HEK293 (cell line): Measurements from ENCODE around the gene PELI3.
A peak's percentile ranks its signal among the peaks of the same experiment; 100 is the strongest.

Experiments used
- PRDM10 ChIP-seq: fragments of 450-650 bp; formaldehyde crosslinking; IDR thresholded peaks from 2 replicates; pipeline ENCODE4 v1.5.1; 2016; ENCODE audit warnings: missing biosample characterization, missing genetic modification characterization
- REPIN1 ChIP-seq: fragments of 450-650 bp; formaldehyde crosslinking; IDR thresholded peaks from 2 replicates; pipeline ENCODE4 v1.5.1; 2017; ENCODE audit warnings: missing biosample characterization, missing genetic modification characterization, low read depth
- REST ChIP-seq: fragments of 450-650 bp; formaldehyde crosslinking; IDR thresholded peaks from 2 replicates; pipeline ENCODE4 v1.5.1; 2016; ENCODE audit warnings: missing biosample characterization, missing genetic modification characterization
- SP7 ChIP-seq: fragments of 450-650 bp; formaldehyde crosslinking; IDR thresholded peaks from 2 replicates; pipeline ENCODE4 v1.5.1; 2016; ENCODE audit warnings: missing biosample characterization, missing genetic modification characterization
- YY2 ChIP-seq: fragments of 450-650 bp; formaldehyde crosslinking; IDR thresholded peaks from 2 replicates; pipeline ENCODE4 v1.5.1; 2016; ENCODE audit warnings: missing biosample characterization, missing genetic modification characterization
- ZEB2 ChIP-seq: fragments of 450-650 bp; formaldehyde crosslinking; IDR thresholded peaks from 2 replicates; pipeline ENCODE4 v1.5.1; 2016; ENCODE audit warnings: missing biosample characterization, missing genetic modification characterization
- ZFP3 ChIP-seq: fragments of 450-650 bp; formaldehyde crosslinking; IDR thresholded peaks from 2 replicates; pipeline ENCODE4 v1.5.1; 2016; ENCODE audit warnings: low read depth, missing biosample characterization, missing genetic modification characterization
- ZFP37 ChIP-seq: fragments of 450-650 bp; formaldehyde crosslinking; IDR thresholded peaks from 2 replicates; pipeline ENCODE4 v1.5.1; 2016; ENCODE audit warnings: missing biosample characterization, missing genetic modification characterization
- ZNF157 ChIP-seq: fragments of 450-650 bp; formaldehyde crosslinking; IDR thresholded peaks from 2 replicates; pipeline ENCODE4 v1.5.1; 2016; ENCODE audit warnings: missing biosample characterization, missing genetic modification characterization
- ZNF2 ChIP-seq: fragments of 450-650 bp; formaldehyde crosslinking; IDR thresholded peaks from 2 replicates; pipeline ENCODE4 v1.5.1; 2016; ENCODE audit warnings: missing biosample characterization, missing genetic modification characterization
- ZNF202 ChIP-seq: fragments of 450-650 bp; formaldehyde crosslinking; IDR thresholded peaks from 2 replicates; pipeline ENCODE4 v1.5.1; 2016; ENCODE audit warnings: missing biosample characterization, missing genetic modification characterization, borderline replicate concordance
- ZNF221 ChIP-seq: fragments of 450-650 bp; formaldehyde crosslinking; IDR thresholded peaks from 2 replicates; pipeline ENCODE4 v1.5.1; 2017; ENCODE audit warnings: missing biosample characterization, missing genetic modification characterization, borderline replicate concordance
- ZNF23 ChIP-seq: fragments of 450-650 bp; formaldehyde crosslinking; IDR thresholded peaks from 2 replicates; pipeline ENCODE4 v1.5.1; 2016; ENCODE audit warnings: missing biosample characterization, missing genetic modification characterization, borderline replicate concordance
- ZNF302 ChIP-seq: fragments of 450-650 bp; formaldehyde crosslinking; IDR thresholded peaks from 2 replicates; pipeline ENCODE4 v1.5.1; 2016; ENCODE audit warnings: missing biosample characterization, missing genetic modification characterization, low read depth
- ZNF341 ChIP-seq: fragments of 450-650 bp; formaldehyde crosslinking; IDR thresholded peaks from 2 replicates; pipeline ENCODE4; 2016; ENCODE audit warnings: low read depth, missing biosample characterization, missing genetic modification characterization
- ZNF354C ChIP-seq: fragments of 450-650 bp; formaldehyde crosslinking; IDR thresholded peaks from 2 replicates; pipeline ENCODE4 v1.5.1; 2016; ENCODE audit warnings: missing biosample characterization, missing genetic modification characterization, low read depth, borderline replicate concordance
- ZNF37A ChIP-seq: fragments of 450-650 bp; IDR thresholded peaks from 2 replicates; pipeline ENCODE4 v1.5.1; 2018; ENCODE audit warnings: missing biosample characterization, missing genetic modification characterization
- ZNF416 ChIP-seq: fragments of 450-650 bp; formaldehyde crosslinking; IDR thresholded peaks from 2 replicates; pipeline ENCODE4 v1.5.1; 2016; ENCODE audit warnings: missing biosample characterization, missing genetic modification characterization
- ZNF449 ChIP-seq: fragments of 450-650 bp; formaldehyde crosslinking; IDR thresholded peaks from 2 replicates; pipeline ENCODE4 v1.5.1; 2017; ENCODE audit warnings: missing biosample characterization, mild to moderate bottlenecking, missing genetic modification characterization, moderate library complexity
- ZNF48 ChIP-seq: fragments of 450-650 bp; formaldehyde crosslinking; IDR thresholded peaks from 2 replicates; pipeline ENCODE4 v1.5.1; 2016; ENCODE audit warnings: missing biosample characterization, missing genetic modification characterization
- ZNF501 ChIP-seq: fragments of 450-650 bp; formaldehyde crosslinking; IDR thresholded peaks from 2 replicates; pipeline ENCODE4 v1.5.1; 2016; ENCODE audit warnings: missing biosample characterization, missing genetic modification characterization
- ZNF555 ChIP-seq: fragments of 450-650 bp; formaldehyde crosslinking; conservative IDR thresholded peaks from 2 replicates; pipeline ENCODE4 v1.5.1; 2017; ENCODE audit warnings: missing biosample characterization, mild to moderate bottlenecking, missing genetic modification characterization, inconsistent platforms
- ZNF654 ChIP-seq: fragments of 450-650 bp; formaldehyde crosslinking; IDR thresholded peaks from 2 replicates; pipeline ENCODE4 v1.5.1; 2016; ENCODE audit warnings: low read depth, missing biosample characterization, missing genetic modification characterization
- ZNF664 ChIP-seq: fragments of 450-650 bp; formaldehyde crosslinking; IDR thresholded peaks from 2 replicates; pipeline ENCODE4 v1.5.1; 2016; ENCODE audit warnings: missing biosample characterization, missing genetic modification characterization
- ZNF792 ChIP-seq: fragments of 450-650 bp; formaldehyde crosslinking; IDR thresholded peaks from 2 replicates; pipeline ENCODE4 v1.5.1; 2016; ENCODE audit warnings: missing biosample characterization, missing genetic modification characterization
- ZNF843 ChIP-seq: fragments of 450-650 bp; formaldehyde crosslinking; IDR thresholded peaks from 2 replicates; pipeline ENCODE4 v1.5.1; 2016; ENCODE audit warnings: missing biosample characterization, missing genetic modification characterization
- TF ChIP-seq, protein P1 (sequence below): fragments of 450-650 bp; formaldehyde crosslinking; IDR thresholded peaks from 2 replicates; pipeline ENCODE4 v1.5.1; 2016; ENCODE audit warnings: missing biosample characterization, missing genetic modification characterization
- TF ChIP-seq, protein P2 (sequence below): fragments of 450-650 bp; formaldehyde crosslinking; IDR thresholded peaks from 2 replicates; pipeline ENCODE4 v1.5.1; 2016; ENCODE audit warnings: missing biosample characterization, missing genetic modification characterization

Gene PELI3

GRCh38 chr11:66421492-66422205 lies 45.1 kb upstream of the PELI3 start (continued):
- TF ChIP-seq REST (tag by site-specific recombination) (peak; percentile 100), ZEB2 (tag by site-specific recombination) (peak; percentile 76), ZNF416 (tag by site-specific recombination) (no peak), ZNF664 (tag by site-specific recombination) (no peak), ZNF202 (tag by site-specific recombination) (no peak), ZNF157 (tag by site-specific recombination) (peak; percentile 46; the same call in 1 of the 2 replicates), ZNF37A (tag by site-specific recombination) (peak; percentile 47; the same call in 1 of the 2 replicates), ZNF354C (no peak), ZNF501 (peak; percentile 89), ZNF843 (tag by site-specific recombination) (peak; percentile 74), ZNF48 (tag by site-specific recombination) (no peak), REPIN1 (tag by site-specific recombination) (peak; percentile 55; the same call in 1 of the 2 replicates), YY2 (tag by site-specific recombination) (no peak), ZNF654 (tag by site-specific recombination) (peak; percentile 24; the same call in 1 of the 2 replicates), ZNF792 (no peak), ZNF23 (tag by site-specific recombination) (no peak), ZNF302 (tag by site-specific recombination) (0 out of 2 replicates have a peak, but pooled peaks have one; percentile 50), ZNF449 (tag by site-specific recombination) (no peak), ZNF555 (tag by site-specific recombination) (no peak; the same call in 1 of the 2 replicates), ZFP3 (tag by site-specific recombination) (no peak), ZFP37 (tag by site-specific recombination) (peak; percentile 78), ZNF341 (tag by site-specific recombination) (no peak), ZNF2 (tag by site-specific recombination) (peak; percentile 90), PRDM10 (tag by site-specific recombination) (no peak), ZNF221 (no peak), SP7 (tag by site-specific recombination) (peak; percentile 75)
- TF ChIP-seq, protein P1, sequence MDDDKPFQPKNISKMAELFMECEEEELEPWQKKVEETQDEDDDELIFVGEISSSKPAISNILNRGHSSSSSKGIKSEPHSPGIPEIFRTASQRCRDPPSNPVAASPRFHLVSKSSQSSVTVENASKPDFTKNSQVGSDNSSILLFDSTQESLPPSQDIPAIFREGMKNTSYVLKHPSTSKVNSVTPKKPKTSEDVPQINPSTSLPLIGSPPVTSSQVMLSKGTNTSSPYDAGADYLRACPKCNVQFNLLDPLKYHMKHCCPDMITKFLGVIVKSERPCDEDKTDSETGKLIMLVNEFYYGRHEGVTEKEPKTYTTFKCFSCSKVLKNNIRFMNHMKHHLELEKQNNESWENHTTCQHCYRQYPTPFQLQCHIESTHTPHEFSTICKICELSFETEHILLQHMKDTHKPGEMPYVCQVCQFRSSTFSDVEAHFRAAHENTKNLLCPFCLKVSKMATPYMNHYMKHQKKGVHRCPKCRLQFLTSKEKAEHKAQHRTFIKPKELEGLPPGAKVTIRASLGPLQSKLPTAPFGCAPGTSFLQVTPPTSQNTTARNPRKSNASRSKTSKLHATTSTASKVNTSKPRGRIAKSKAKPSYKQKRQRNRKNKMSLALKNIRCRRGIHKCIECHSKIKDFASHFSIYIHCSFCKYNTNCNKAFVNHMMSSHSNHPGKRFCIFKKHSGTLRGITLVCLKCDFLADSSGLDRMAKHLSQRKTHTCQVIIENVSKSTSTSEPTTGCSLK (tag by site-specific recombination): no peak
- TF ChIP-seq, protein P2, sequence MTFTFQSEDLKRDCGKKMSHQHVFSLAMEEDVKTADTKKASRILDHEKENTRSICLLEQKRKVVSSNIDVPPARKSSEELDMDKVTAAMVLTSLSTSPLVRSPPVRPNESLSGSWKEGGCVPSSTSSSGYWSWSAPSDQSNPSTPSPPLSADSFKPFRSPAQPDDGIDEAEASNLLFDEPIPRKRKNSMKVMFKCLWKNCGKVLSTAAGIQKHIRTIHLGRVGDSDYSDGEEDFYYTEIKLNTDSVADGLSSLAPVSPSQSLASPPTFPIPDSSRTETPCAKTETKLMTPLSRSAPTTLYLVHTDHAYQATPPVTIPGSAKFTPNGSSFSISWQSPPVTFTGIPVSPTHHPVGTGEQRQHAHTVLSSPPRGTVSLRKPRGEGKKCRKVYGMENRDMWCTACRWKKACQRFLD (tag by site-specific recombination): no peak
